ENCODE measurements around the gene CHD8.
A peak's percentile ranks its signal among the peaks of the same experiment; 100 is the strongest.

Gene CHD8, protein sequence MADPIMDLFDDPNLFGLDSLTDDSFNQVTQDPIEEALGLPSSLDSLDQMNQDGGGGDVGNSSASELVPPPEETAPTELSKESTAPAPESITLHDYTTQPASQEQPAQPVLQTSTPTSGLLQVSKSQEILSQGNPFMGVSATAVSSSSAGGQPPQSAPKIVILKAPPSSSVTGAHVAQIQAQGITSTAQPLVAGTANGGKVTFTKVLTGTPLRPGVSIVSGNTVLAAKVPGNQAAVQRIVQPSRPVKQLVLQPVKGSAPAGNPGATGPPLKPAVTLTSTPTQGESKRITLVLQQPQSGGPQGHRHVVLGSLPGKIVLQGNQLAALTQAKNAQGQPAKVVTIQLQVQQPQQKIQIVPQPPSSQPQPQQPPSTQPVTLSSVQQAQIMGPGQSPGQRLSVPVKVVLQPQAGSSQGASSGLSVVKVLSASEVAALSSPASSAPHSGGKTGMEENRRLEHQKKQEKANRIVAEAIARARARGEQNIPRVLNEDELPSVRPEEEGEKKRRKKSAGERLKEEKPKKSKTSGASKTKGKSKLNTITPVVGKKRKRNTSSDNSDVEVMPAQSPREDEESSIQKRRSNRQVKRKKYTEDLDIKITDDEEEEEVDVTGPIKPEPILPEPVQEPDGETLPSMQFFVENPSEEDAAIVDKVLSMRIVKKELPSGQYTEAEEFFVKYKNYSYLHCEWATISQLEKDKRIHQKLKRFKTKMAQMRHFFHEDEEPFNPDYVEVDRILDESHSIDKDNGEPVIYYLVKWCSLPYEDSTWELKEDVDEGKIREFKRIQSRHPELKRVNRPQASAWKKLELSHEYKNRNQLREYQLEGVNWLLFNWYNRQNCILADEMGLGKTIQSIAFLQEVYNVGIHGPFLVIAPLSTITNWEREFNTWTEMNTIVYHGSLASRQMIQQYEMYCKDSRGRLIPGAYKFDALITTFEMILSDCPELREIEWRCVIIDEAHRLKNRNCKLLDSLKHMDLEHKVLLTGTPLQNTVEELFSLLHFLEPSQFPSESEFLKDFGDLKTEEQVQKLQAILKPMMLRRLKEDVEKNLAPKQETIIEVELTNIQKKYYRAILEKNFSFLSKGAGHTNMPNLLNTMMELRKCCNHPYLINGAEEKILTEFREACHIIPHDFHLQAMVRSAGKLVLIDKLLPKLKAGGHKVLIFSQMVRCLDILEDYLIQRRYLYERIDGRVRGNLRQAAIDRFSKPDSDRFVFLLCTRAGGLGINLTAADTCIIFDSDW (N-terminal part only)

DNA sequence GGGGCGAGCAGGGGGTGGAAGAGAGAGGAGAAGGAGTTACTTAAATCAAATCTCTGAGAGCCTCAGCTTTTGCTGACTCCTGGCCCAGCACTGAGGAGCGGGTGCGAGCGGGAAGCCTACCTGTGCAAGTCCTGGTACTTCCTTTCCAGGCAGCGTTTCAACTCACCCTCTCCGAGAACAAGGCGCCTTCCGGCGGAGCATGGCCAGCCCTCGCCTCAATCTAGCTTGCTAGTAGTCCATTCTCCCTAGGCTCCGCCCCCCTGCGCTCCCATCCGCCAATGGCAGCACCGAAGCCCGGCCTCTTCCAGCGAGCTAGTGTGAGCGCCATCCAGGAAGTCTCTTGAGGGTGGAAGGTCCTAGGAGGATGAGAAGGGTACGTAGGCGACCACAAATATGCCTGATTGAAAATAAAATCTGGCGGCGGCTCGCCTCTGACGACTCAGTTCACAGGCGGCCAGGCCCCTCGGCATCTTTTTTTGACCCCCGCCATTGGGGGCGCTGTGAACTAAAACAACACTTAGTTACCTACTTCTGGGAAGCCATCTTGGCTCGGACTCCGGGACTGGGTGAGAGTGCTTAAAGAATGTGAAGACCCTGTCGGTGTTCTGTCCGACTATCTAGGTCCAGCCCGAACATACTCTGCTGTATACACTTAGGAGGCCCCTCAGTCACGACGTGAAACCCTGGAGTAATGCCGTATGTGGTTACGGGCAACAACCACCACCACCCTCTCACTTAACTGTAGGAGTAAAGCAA is at the start of gene CHD8:
Gene CHD8 (minus strand): TSS at position 212 of the 756 bp plus-strand sequence. CDS start 24,480 bp downstream, outside the sequence.
- Mint-ChIP-seq H3K9me3 (no peaks in the 10 kb centered on the region), H3K4me1 (peaks cover 21% of the 10 kb centered on the region), H3K4me3 (peak within 1 kb of the TSS; percentile 90), H3K27ac (peak within 1 kb of the TSS; percentile 98), H3K36me3 (peaks cover 76% of the 10 kb centered on the region)
- ATAC-seq, result peak; percentile 99
- DNase-seq (ENCODE audit: low spot score in 2 of 2), result peak; percentile 95 to 99

DNA sequence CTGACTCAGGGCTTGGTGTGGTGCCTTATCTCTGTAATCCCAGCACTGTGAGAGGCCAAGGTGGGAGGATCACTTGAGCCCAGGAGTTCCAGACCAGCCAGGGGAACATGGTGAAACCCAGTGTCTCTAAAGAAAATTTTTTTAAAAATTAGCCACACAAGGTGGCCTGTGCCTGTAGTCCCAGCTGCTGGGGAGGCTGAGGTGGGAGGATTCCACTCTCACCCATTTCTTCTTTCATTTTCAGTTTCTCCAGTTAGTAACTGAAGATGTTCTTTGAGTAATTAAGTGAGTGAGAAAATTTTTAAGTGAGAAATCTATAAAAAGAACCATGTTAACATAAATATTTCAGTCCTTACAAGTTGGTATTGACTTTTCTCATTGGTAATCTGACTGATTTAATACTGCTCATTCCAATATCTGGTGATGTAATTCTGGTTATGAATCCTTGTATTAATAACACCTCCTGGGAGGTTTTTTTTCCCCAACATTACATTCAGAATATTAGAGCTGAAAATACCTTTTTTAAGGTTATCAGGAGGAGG is 49.2 kb upstream of the CHD8 start:
- Mint-ChIP-seq H3K4me1 (peaks cover 55% of the 10 kb centered on the region), H3K9me3 (no peaks in the 10 kb centered on the region), H3K4me3 (peak overlapping the region; percentile 19), H3K36me3 (peaks cover 83% of the 10 kb centered on the region), H3K27ac (peak overlapping the region; percentile 38)
- no peak for DNase-seq (ENCODE audit: low spot score in 2 of 2)
- ATAC-seq, result peak; percentile 69

DNA sequence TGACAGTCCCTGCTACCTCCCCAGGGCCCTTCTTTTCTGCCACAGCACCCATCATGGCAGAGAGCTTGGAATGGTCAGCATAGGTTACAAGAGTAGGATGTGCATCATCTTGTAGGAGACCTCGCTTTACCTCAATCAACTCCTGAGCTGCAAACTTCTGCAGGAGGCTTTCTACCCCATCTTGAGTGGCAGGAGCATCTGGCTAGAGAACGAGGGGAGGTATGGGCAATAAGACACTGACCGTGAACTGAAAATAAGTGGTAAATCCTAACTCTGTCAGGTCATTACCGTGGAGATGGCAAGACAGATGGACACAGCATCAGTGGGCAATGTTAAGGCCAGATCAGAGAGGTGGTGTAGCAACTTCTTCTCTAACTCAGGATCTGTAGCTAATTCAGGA is 47.5 kb upstream of the CHD8 start:
- Mint-ChIP-seq H3K36me3 (peaks cover 86% of the 10 kb centered on the region), H3K9me3 (no peaks in the 10 kb centered on the region), H3K4me1 (peaks cover 46% of the 10 kb centered on the region), H3K27ac (peak overlapping the region; percentile 73), H3K4me3 (no peak overlapping the region)
- ATAC-seq, result no peak
- no peak for DNase-seq (ENCODE audit: low spot score in 2 of 2)

DNA sequence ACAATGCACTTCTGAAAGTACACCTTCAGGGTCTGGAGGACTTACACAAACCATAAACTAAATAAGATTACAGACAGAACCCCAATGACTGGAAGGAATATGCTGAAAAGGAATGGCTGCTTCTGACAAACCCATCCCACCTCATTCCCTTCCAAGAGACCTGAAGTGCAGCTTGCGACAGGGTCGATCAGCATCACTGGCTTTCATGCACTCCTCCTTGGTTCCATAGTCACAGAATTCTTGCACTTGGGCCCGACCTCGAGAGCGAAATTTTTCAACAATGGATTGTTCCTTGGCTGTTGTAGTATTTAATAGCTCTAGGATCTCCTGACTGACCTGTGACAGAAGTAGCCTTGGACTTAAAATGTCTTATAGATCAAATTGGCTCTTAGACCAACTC is 45.6 kb upstream of the CHD8 start:
- Mint-ChIP-seq H3K36me3 (peaks cover 89% of the 10 kb centered on the region), H3K4me3 (no peak overlapping the region), H3K4me1 (peaks cover 33% of the 10 kb centered on the region), H3K27ac (peak overlapping the region; percentile 64), H3K9me3 (no peaks in the 10 kb centered on the region)
- DNase-seq (ENCODE audit: low spot score in 2 of 2), result no peak
- ATAC-seq, result no peak

DNA sequence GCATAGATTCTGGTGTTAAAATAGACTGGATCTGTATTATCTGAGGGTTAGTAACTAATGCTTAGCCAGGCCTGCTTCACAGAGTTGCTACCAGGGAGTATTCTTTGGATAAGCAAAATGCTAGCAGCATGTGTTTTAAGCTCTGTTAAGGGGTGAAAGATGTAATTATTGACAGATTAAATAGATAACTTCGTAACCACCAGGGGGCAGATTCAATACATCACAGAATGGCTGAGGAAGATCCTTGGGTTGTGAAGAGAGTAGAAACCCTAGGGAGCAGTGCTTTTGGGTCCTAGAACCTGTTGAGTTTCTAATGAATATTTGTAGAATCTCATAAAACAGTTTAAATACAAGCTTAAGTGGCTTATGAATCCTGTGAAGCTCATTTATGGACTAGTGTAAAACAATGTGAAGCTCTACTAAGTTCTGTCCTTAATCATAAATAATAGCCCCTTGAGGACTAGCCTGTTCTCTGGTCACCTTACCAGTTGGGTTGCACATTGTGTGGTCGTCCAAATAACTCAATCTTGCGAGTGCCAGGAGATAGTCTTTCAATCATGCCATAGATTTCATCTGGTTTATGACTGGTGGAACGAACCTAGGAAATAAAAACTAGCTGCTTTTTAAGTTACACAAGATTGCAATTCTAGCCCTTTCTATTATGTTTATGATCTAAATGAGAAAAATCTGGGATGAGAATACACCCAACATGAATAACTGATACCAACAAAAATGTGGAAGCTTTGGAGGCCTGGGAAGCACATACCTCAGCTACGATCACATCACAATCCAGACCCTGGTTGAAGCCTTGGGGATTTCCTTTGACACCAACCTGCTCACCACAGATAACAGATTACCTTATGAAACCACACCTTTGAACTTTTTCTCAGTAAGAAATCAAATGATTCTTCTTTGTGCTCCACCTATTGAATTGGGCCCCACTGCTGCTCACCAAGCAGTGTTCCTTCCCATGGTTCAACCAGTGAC is 42.9 kb upstream of the CHD8 start:
- H3K36me3 Mint-ChIP-seq, result peaks cover 99% of the 10 kb centered on the region
- H3K4me1 Mint-ChIP-seq, result peaks cover 23% of the 10 kb centered on the region
- no peak overlapping the region for H3K4me3 Mint-ChIP-seq
- H3K9me3 Mint-ChIP-seq, result no peaks in the 10 kb centered on the region
- H3K27ac Mint-ChIP-seq, result peak overlapping the region; percentile 64
- ATAC-seq (peak; percentile 65), DNase-seq (ENCODE audit: low spot score in 2 of 2) (no peak)

DNA sequence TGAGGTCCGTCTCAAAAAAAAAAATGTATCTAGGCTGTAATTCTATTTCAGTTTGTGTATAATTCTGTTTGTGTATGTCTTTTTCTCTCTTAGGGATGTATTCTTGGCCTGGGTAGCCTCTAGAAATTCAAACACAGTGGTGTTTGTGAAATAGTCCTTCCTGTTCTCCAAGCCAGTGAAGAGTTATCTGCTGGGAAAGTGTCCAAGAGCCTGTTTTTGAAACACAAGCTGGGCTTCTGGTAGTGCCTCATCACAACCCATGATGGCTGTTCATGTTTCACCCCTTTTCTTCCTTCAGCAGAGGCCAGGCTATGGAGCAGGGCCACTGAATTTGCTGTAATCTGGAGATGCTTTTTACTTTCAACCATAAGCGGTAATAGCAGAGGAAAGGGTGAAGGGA is 40.5 kb upstream of the CHD8 start:
- ATAC-seq (no peak), DNase-seq (ENCODE audit: low spot score in 2 of 2) (no peak)
- Mint-ChIP-seq H3K36me3 (peaks cover 100% of the 10 kb centered on the region), H3K4me1 (peaks cover 15% of the 10 kb centered on the region), H3K4me3 (no peak overlapping the region), H3K9me3 (no peaks in the 10 kb centered on the region), H3K27ac (no peak overlapping the region)

DNA sequence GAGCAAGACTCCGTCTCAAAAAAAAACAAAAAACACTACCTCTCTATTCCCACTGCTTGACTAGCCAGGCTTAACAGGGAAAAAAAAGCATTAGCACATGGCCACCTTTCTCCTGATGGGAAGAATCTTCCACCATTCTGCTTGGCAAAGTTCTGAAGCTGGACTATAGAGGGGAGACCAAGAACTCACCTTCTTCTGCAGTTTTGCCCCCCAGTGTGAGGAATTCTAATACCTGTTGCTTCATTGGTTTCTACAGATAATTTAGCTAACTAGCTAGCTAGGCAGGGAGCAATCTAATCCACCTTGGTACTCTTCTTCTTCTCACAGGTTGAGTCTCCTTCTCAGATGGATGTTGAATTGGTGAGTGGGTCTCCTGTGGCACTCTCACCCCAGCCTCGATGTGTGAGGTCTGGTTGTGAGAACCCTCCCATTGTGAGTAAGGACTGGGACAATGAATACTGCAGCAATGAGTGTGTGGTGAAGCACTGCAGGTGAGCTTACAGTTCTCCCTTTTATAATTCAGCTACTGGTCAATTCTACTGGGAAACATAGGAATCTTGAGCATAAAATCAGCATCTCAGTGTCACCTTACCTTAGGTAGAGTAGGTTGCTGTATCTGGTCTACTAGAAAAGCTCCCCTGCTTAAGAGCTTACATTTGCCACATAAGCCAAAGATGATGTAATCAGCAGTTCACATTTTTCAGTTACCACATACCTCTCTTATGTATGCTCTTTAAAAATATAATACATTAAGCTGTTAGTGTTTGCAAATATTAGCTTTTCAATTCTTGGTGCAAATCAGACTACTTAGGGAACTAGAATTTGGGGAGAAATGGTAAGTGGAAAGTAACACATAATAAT is 39.2 kb upstream of the CHD8 start:
- H3K9me3 Mint-ChIP-seq, result no peaks in the 10 kb centered on the region
- no peak for DNase-seq (ENCODE audit: low spot score in 2 of 2)
- H3K27ac Mint-ChIP-seq, result peak overlapping the region; percentile 45
- no peak overlapping the region for H3K4me3 Mint-ChIP-seq
- peaks cover 100% of the 10 kb centered on the region for H3K36me3 Mint-ChIP-seq
- peaks cover 8% of the 10 kb centered on the region for H3K4me1 Mint-ChIP-seq
- no peak for ATAC-seq

DNA sequence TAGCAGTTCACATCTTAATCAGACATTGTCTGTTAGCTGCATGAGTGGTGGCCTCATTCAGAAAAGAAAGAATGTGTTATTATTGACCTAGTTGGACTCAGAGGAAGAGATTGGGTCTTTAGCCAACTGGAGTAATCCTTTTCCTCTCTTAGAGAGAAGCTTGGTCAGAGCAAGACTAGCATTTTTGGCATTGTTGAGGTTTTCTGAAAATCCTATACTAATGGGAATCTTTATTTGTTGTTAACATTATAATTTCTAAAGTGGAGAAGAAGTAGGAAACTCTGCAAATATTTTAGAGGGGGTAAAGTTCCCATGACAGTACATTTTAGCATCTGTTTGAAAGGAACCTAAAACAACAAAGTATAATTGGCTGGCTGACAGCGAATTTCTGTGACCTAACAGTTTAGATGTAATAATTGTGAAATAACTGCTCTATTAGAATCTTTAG is 30.7 kb upstream of the CHD8 start:
- DNase-seq (ENCODE audit: low spot score in 2 of 2) (no peak), ATAC-seq (peak; percentile 52)
- no peak overlapping the region for H3K4me3 Mint-ChIP-seq
- H3K9me3 Mint-ChIP-seq, result no peaks in the 10 kb centered on the region
- peaks cover 89% of the 10 kb centered on the region for H3K36me3 Mint-ChIP-seq
- peak overlapping the region; percentile 46 for H3K27ac Mint-ChIP-seq
- H3K4me1 Mint-ChIP-seq, result peaks cover 3% of the 10 kb centered on the region

DNA sequence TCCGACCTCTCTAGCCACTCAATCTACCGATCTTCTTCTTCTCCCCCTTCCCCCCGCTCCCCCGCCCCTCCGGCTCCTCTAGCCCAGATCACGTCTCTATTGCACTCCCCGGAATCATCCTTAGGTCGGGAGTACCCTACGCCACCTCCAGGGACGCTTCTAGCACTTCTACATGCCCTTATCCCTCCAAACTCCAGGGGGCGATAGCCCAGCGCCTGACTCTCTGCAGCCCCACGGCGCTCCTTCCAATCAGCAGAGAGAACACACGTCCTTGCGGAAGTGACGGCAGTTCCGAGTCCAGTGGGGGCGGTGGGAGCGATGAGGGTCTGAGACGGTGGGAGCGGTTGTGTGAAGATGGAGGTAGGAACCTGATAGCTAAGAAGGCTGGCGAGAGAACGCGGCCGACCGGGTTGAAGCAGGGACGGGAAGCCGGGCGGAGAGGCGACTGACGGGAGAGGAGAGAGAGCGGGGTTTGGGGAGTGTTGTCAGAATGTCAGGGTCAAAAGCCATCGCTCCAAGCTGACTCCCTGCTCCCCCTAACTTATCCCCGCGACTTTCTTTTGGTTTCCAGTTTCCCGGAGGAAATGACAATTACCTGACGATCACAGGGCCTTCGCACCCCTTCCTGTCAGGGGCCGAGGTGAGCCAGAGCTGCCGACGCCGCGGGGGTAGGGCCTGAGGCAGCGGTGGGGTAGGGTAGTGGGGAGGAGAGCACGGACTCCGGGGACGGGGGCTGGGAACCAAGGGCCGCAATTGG is 21.2 kb upstream of the CHD8 start, which contains the start of the genes RAB2B and TOX4:
Gene RAB2B (minus strand): TSS at position 35 of the 757 bp plus-strand sequence. CDS start 87 bp downstream, outside the sequence.
Gene TOX4 (plus strand): TSS at position 271 of the 757 bp plus-strand sequence. CDS start 84 bp downstream, at position 355.
- Mint-ChIP-seq H3K9me3 (no peaks in the 10 kb centered on the region), H3K27ac (peak within 1 kb of the TSS; percentile 98), H3K4me1 (peaks cover 28% of the 10 kb centered on the region), H3K36me3 (peaks cover 77% of the 10 kb centered on the region), H3K4me3 (peak within 1 kb of the TSS; percentile 95)
- ATAC-seq, result peak; percentile 99
- DNase-seq (ENCODE audit: low spot score in 2 of 2), result peak; percentile 83 to 97

DNA sequence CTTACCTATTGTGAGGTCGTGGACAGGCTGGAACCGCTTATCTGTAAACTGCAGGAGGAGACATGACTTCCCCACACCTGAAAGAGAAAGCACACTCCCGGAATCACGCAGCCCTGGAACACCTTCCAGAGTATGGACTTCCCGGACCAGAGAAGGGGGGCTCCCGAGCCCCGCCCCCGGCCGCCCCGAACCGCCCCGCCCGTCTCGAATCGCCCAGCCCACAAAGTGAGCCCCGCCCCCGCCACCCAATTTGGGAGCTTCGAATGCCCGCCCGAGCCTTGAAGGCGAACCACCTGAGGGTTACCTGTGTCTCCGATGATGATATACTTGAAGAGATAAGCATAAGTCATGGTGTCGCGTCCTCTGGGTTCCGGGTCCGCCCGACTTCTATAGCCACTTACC is 20.6 kb upstream of the CHD8 start:
- peak overlapping the region; percentile 95 for H3K4me3 Mint-ChIP-seq
- no peaks in the 10 kb centered on the region for H3K9me3 Mint-ChIP-seq
- peak; percentile 54 to 89 for DNase-seq (ENCODE audit: low spot score in 2 of 2)
- H3K27ac Mint-ChIP-seq, result peak overlapping the region; percentile 98
- H3K4me1 Mint-ChIP-seq, result peaks cover 24% of the 10 kb centered on the region
- peak; percentile 64 for ATAC-seq
- peaks cover 77% of the 10 kb centered on the region for H3K36me3 Mint-ChIP-seq

DNA sequence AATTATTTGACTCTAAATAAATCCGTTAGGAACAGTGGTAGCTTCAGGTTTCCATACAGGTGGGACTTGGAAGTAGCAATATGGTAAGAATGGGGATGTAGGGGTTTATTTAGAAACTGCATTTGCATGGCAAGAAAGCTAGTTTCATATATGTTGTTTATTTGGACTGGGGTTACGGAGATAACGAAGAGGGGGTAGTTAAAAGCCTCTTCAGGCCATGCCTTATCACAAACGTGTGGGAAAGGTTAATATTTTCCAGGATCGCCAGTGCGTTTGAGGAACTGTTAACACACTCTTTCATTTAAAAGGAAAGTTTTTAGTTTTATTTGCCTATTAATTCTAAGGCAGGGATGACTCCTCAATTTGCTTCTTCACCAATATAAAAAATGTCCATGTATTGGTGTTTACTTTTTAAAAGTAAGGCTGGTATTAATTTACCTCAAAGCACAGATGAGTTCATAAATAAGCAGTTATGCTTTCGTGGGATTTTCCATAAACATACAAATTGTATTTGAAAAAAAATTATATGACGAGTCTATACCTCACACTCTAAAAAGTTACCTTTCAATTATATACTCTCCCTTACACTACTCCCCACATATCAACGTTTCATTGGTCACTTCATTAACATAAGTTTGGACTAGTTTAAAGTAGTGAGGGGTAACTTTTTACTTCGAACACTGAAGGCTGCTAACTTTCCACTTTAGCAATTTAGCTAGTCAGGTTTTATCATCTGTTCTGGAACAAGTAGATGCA is 20.0 kb upstream of the CHD8 start:
- Mint-ChIP-seq H3K9me3 (no peaks in the 10 kb centered on the region), H3K36me3 (peaks cover 77% of the 10 kb centered on the region), H3K4me3 (peak overlapping the region; percentile 95), H3K27ac (peak overlapping the region; percentile 98), H3K4me1 (peaks cover 23% of the 10 kb centered on the region)
- ATAC-seq (no peak), DNase-seq (ENCODE audit: low spot score in 2 of 2) (no peak)

All from stimulated activated effector memory CD8-positive, alpha-beta T cell treated with anti-CD3 and anti-CD28 coated beads, Interleukin-12 subunit alpha, Interleukin-12 subunit beta, amount 100 ng/mL, for 72 hours (primary cell).